ENCODE results near the gene RGSL1.
"Not testable (repeated sequence)": the region's sequence is repeated elsewhere in the genome, so short reads cannot be mapped to it uniquely, and the experiment has no call there.

RGSL1 gene

DNA sequence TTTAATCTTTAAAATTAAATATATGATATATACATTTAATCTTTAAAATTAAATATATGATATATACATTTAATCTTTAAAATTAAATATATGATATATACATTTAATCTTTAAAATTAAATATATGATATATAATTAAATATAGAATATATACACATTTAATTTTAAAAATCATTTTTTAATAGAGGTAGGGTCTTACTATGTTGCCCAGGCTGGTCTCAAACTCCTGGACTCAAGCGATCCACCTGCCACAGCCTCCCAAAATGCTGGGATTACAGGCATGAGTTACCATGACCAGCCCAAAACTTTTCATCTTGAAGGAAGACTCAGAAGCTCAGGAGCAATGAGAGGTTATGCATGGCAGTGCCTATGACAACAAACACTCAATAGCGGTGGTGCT lies 2.8 kb upstream of the RGSL1 start:
- ATAC-seq = not testable (repeated sequence)

DNA sequence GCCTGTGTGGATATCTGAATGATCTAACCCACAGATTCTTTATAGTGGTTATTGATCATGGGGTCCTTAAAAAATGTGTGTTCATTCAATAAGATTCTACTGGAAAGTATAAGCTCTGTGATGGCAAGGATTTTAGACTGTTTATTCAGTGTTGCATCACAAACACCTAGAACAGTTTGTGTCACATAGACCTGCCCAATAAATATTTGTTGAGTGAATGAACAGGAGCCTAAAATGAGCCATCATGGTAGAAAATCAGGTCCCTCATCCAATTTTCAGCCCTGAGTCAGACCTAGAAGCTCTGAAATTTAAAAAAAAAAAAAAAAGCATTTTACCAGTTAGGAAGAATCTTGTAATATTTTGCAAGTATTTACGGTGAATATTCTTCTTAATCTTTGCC lies 2.3 kb upstream of the RGSL1 start:
- no peak for ATAC-seq

DNA sequence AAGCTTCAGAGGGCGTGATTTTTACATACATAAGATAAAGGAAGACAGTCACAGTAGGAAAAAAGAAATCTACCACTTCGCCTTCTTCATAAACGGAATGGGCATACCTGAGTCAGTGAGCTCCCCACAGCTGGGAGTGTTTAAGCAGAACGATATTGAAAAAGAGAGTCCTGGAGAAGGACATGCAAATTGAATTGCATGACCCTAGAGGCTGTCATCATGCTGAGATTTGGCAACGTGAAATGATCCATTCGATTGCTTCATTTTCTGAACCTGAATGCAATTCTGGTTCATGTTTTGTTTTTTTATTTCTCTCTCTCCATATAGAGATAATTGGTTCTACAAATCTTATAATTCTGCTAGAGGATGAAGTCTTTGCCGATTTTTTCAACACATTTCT lies 3.7 kb downstream of the RGSL1 start:
- no peak for ATAC-seq

DNA sequence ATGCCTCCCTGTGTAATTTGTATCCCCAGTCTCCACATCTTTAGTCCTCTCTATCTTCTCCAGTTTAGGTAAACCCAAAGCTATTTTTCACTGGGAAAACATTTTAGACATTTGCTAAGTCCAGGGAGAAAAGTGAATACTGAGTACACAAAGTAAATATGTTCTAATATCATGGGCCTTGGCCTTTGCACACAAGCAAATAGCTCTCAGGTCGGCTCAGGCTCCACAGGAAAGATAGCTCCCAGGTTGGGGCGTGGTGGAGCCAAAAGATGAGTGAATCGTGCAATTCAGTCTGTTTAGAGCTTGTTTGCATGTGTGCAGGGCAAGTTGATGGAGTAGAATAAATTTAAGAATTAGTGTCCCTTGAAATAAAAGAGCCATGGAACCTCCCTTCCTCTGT lies 7.9 kb downstream of the RGSL1 start:
- no peak for ATAC-seq

DNA sequence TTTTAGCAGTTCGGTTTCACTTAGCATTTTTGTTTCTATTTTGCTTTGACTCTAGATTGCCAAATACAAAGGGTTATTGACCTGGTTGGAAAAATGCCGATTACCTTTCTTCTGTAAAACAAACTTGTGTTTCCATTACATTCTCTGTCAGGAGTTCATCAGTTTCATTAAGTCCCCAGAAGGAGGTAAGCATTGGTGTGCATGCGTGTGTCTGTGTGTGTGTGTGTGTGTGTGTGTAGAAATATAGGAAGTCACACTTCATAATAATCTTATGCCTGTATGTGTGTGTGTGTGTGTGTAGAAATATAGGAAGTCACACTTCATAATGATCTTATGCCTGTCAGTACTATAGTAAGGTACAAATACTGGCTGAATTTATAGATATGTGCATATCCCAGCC lies 10.0 kb downstream of the RGSL1 start:
- ATAC-seq = no peak

DNA sequence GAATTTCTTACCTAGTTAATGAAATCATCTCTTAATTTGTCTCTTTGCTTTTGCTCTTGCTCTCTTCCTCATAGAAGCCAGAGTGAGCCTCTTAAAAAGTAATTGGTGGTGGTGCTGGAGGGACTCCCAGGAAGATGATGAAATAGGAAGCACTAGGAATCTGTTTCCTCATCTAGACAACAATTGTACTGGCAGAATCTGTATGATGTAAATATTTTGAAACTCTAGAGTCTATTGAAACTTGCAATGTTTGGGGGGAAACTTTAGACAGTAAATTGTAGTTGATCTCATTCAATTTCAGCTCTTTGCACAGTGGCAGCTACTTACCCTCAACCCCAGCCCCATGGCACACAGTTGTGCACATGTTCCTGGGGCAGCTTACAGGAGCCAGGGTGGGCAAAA lies 10.6 kb downstream of the RGSL1 start:
- no peak for ATAC-seq

DNA sequence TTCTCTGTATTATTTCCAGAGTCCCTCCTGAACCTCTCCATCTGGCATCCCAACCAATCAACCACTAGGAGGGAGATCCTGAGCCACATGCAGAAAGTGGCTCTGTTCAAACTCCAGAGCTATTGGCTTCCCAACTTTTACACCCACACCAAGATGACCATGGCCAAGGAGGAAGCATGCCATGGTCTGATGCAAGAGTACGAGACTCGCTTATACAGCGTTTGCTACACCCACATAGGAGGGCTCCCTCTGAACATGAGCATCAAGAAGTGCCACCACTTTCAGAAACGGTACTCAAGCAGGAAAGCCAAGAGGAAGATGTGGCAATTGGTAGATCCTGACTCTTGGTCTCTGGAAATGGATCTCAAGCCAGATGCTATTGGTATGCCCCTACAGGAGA lies 23.6 kb downstream of the RGSL1 start:
- no peak for ATAC-seq

DNA sequence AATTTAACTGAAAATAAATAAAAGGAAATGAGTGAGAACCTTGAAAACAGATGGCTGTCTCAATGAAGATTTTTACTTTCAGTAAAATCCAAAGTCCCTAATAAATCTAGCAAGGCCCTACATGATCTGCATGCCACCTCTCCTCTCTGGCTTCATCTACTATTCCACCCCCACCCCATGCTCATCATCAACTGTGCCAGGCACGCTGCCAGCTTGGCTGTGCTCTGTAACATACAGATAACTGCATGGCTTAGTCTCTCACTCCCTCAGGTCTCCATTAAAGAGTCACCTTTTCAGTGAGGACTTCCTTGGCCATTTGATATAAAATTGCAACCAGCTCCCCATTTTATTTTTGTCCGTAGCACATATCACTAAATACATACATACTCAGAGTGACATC lies 26.7 kb downstream of the RGSL1 start:
- ATAC-seq = no peak

DNA sequence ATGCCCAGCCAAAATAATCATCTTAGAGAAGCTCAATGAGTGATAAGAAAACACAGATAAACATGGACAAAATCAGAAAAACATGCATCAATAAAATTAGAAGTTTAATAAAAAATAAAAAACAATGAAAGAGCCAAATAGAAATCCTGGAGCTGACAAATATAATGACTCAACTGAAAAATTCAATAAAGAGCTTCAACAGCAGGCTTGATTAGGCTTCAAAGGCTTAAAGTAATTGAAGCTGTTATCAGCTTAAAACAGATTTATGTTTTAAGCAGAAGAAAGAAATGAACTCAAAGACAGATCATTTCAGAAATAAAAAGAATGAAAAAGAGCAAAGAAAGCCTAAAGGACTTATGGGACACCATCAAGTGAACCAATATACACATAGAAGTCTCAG lies 28.3 kb downstream of the RGSL1 start:
- ATAC-seq = no peak

DNA sequence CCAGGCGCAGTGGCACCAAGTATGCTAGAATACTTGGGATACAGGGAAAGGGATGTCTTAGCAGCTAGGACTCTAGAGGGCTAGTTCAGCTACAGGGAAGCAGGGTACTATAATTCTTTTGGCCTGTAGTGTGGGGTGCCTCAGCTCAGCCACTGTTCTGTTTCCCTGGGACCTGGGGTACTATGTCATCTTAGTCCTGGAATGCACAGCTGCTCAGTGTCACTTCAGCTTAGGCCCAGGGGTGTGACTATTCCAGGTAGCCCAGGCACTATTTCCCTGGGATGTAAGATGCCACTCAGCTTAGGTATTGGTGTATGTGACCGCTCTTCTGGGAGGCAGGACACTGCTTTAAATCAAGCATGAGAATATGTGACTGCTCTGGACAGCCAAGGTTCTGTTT lies 34.1 kb downstream of the RGSL1 start:
- no peak for ATAC-seq

DNA sequence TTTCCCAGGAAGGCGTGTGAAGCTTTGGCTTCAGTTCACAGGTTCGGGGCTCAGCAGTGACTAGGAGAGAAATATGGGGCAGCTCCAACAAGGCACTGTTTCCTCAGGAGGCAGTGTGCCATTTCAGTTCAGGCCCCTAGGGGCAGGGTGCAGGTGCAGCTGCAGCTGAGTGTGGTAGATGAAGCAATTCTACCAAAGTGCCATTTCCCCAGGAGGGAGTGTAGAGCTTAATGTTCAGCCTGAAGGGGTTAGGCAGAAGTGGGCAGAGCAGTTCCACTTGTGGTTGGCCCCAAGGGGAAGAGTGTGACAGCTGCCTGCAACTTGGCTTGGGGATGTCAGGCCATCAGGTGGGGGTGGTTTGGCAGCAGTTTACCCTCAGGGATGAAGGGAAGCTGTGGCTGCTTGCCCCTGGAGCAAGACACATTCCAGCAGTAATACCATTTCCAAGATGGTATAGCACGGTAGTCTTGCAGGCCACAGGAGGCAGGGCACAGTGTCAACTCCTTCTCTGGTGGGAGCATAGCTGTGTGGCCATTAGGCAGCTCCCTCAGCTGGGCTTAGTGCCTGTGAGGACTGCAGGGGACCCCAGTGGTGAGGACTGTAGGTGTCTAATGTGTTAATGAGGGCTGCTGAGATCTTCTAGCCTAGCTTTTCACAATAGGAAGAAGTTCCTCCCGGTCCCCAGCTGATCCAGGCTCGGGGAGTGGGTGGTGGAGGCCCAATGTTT lies 34.7 kb downstream of the RGSL1 start:
- ATAC-seq = peak; percentile 51 to 58

DNA sequence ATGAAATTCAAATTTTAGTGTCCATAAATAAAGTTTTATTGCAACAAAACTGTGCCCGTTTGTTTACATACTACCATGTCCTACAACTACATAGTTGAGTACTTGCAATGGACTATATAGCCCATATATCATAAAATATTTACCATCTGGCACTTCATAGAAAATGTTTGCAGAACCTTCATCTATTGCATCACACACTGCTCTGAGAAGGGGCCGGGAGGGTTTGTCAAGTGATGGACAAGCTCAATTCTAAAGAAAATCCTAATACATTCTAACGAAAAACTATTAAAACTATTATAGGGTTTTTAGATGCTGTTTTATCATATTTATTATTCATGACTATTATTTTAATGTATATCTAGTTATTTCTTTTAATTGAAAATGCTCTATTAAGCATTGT lies 35.9 kb downstream of the RGSL1 start:
- no peak for ATAC-seq

DNA sequence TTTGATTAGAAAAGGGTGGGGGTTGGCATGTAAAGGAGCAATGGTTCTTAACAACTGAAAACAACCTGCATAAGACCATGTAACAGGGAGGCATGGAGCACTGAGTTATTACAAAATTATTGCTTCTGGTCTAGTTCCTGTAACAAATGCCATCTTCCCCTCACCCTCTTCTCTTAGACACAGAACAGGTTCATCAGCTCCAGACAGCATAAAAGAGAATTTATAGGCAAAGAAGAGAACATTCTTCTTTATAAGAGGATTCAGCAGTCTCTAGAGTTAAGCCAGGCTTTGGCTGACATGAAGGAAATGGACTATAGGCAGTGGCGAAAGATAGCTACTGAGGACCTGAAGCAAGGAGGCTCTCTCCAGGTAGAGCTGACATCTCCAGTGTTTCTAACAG lies 38.9 kb downstream of the RGSL1 start:
- ATAC-seq = no peak

DNA sequence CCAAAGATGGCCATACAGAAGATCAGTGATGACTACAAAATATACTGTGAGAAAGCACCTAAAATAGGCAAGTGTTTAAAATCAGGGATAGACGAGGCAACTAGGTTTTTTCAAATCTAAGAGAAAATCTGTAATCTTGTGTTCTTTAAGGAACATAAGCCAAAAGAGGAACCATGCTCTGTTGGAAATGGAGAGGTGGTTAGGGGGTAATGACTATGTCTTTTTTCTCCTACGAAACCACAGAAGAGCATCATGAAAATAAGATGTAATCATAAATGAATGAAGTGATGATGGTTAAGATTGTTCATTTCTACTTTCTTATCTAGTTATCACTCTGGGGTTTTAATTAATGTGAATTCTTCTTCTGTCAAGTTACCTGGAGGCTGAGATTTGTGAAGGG lies 43.1 kb downstream of the RGSL1 start:
- no peak for ATAC-seq

DNA sequence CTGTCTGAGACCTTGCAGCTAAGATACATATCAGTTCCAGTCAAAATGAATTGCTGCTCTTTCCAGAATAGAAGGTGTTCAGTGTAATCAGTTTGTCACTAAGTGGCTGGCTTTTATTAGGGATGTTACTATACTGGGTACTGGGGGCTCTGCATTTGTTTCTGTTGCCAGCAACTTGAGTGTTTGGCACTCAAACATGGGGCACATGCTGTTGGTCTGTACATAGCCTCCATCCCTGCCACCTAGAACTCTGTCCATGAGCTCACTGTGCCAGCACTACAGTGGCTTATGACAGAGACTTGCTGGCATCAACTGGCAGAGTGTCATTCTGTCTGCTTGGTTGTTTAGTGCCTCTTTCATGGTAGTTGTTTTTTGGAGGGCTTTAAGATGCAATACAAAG lies 45.1 kb downstream of the RGSL1 start:
- ATAC-seq = no peak

DNA sequence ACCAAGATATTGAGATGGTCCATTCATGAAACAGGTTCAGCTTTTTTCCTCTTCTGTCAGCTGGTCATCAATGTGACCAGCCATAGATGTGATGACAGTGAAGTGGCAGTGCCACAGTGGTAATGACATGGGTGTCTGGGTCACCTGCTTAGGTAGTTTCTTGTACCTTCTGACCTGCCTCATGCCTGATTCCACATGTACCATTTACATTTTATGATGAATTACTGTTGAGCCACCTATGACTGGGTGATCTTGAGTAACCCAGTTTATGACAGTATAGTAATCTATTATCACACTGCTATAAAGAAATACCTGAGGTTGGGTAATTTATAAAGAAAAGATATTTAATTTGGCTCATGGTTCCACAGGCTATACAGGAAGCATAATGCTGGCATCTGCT lies 45.7 kb downstream of the RGSL1 start:
- ATAC-seq = no peak

DNA sequence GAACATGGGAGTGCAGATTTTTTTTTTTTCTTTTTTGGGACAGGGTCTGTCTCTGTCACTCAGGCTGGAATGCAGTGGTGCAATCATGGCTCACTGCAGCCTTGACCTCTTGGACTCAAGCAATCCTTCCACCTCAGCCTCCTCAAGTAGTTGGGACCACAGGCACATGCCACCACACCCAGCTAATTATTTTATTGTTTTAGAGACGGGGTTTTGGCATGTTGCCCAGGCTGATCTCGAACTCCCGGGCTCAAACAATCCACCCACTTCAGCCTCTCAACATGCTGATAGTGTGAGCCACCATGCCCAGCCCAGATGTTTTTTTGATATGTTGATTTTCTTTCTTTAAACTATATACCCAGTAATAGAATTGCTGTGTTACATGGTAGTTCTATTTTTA lies 57.7 kb downstream of the RGSL1 start:
- ATAC-seq = no peak

DNA sequence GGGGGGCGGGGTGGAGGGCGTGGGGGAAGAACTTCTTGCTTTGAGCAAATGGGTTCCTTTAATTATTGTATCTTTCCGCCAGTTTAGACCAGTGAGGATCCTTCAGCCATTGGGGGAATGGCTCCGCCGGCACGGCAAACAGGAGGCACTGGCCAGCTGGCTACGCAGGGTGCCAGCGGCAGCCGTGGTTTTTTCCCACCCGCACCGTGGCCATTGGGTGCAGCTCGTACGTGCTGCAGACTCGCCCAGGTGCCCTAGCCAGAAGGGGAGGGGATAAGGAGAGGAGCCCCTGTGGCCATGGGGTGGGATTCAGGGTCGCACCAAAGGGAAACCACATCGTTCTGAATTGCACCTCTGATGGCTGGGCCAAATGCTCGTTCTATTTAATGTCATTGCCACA lies 65.6 kb downstream of the RGSL1 start:
- ATAC-seq = no peak

DNA sequence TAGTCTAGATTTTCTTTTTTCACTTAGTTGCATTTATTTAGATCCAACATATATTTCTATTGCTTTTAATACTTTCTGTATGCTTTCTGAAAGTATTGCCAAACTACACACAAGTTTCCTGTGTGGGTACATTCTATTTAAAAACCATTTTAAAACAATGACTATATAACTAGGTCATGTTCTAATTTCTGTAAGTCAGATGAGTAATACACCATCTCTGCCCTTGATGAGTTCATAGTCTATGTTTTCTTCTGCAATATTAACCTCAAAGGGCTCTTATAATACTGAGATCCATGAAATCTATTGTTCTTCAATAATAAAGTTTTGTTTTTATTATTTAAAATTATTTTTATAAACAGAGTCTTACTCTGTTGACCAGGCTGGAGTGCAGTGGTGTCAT lies 70.8 kb downstream of the RGSL1 start:
- no peak for ATAC-seq

DNA sequence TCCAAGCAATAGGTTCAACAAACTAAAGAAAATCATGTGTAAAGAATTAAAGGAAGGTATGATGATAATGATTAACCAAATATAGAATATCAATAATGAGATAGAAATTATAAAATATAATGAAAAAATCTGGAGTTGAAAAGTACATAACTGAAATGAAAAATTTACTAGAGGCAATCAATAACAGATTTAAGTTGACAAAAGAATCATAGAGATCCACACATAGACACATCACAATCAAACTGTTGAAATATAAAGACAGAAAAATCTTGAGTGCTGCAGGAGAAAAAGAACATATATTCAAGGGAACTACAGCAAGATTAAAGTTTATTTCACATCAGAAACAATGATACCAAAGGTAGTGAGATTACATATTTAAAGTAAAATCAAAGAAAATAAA lies 75.4 kb downstream of the RGSL1 start:
- ATAC-seq = no peak

DNA sequence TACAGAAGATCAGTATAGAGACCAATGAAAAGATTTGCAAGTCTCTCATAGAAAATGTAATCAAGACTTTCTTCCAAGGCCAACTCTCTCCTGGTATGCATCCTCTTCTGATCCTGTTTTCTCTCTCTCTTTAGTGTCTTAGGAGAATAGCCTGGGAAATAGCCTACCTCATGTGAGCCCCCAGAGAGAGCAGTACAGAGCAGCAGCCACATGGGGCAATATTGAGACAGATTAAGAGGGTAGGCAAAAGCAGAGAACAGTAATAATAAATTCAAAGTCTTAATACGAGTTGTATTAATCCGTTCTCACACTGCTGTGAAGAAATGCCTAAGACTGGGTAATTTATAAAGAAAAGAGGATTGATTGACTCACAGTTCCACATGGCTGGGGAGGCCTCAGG lies 77.7 kb downstream of the RGSL1 start:
- no peak for ATAC-seq

DNA sequence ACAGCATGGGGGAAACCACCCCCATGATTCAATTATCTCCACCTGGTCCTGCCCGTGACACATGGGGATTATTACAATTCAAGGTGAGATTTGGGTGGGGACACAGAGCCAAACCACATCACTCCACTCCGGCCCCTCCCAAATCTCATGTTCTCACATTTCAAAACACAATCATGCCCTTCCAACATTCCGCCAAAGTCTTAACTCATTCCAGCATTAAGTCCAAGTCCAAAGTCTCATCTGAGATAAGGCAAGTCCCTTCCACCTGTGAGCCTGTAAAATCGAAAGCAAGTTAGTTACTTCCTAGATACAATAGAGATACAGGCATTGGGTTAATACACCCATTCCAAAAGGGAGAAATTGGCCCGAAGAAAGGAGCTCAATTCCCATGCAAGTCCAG lies 78.3 kb downstream of the RGSL1 start:
- not testable (repeated sequence) for ATAC-seq

DNA sequence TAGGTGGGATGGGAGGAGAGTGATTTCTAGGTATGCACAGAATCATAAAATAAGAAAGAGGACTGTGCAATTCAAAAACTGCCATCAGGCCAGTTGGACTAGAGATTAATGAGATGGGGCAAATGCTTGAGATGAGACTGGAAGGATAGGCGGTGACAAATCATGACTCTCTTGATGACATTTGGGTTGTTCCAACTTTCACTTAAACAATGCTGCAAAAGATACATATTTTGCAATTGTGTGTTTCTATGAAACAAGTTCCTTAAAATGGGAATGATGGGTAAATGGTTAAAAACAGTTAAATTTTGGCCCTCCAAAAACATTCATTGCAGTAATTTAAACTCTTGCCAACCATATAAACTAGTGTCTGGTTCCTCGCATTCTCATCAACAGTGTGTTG lies 84.0 kb downstream of the RGSL1 start:
- ATAC-seq = no peak

DNA sequence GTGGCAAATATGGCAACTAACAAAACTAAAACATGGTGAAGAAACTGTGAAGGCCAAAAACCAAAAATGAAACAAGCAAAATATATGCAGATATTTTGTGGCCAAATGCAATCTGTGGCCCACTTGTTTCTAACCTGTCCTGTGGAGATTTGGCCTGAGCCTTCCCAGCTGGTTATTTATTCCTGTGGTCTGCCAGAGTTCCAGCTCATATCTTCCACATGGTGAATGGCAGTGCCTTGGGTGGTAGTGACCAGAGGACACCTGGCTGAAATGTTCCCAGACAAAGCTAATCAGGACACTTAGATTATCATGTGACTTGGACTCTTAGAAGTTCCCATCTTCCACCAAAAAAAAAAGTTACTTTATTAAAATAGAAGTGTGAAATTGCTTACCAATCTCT lies 99.4 kb downstream of the RGSL1 start:
- no peak for ATAC-seq

DNA sequence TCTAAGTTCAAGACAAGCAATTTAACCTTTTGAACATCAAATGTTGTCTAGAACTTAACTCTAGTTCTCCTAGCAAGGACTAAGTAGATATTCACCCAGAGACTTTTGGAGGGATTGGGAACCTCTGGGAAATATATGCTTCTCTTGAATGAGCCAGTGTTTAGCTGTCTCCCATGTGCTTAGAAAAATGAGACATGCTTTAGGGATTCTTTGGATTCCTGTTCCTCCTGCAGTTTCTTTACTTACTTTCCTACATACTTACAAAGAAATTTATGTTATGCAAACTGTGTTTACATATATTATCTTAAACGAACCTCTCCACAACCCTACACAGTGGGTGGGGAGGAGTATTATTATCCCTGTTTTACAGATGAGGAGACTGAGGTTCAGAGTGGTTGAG lies 99.9 kb downstream of the RGSL1 start:
- ATAC-seq = no peak

DNA sequence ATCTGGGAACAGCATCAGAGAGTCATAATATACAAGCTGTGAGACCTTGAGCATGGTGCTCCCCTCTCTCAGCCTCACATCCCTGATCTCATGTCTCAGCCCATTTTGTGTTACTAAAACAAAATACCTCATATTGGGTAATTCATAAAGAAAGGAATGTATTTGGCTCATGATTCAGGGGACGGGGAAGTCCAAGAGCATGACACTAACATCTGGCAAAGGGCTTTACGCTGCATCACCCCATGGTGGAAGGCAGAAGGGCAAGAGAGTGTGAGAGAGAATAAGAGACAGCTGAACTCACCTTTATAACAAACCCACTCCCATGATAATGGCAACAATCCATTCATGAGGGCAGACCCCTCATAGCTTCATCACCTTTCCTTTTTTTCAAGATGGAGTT lies 102.6 kb downstream of the RGSL1 start:
- ATAC-seq = no peak
